ENCODE data around the gene HCFC2.

The HCFC2 gene

GRCh38 chr12:104126548-104126947 lies 62.2 kb downstream of the HCFC2 start:
- DNase-seq: no peak

GRCh38 chr12:104130760-104131159 lies 66.4 kb downstream of the HCFC2 start:
- DNase-seq: no peak

GRCh38 chr12:104131609-104132008 lies 67.3 kb downstream of the HCFC2 start:
- no peak for DNase-seq

- no peak for DNase-seq
Observed at GRCh38 chr12:104132351-104132956, 68.1 kb downstream of the HCFC2 start.

GRCh38 chr12:104133321-104133720 lies 69.0 kb downstream of the HCFC2 start:
- no peak for DNase-seq

GRCh38 chr12:104133866-104134265 lies 69.5 kb downstream of the HCFC2 start:
- DNase-seq: no peak

- DNase-seq: no peak
Observed at GRCh38 chr12:104134882-104135281, 70.6 kb downstream of the HCFC2 start.

GRCh38 chr12:104136577-104136976 lies 72.2 kb downstream of the HCFC2 start:
- DNase-seq: no peak

- peak; percentile 28 to 30 for DNase-seq
Observed at GRCh38 chr12:104137001-104137901, 72.9 kb downstream of the HCFC2 start.

GRCh38 chr12:104137902-104138796 lies 73.8 kb downstream of the HCFC2 start, which contains the start of gene NFYB:
NFYB (minus strand) TSS chr12:104138210; CDS start chr12:104135453, 2,757 bp downstream.
- DNase-seq: peak; percentile 84 to 85

- DNase-seq: no peak
Observed at GRCh38 chr12:104138797-104139152, 74.4 kb downstream of the HCFC2 start.

GRCh38 chr12:104142543-104142942 lies 78.2 kb downstream of the HCFC2 start:
- no peak for DNase-seq

GRCh38 chr12:104143002-104143401 lies 78.7 kb downstream of the HCFC2 start:
- DNase-seq: no peak

GRCh38 chr12:104143918-104144317 lies 79.6 kb downstream of the HCFC2 start:
- DNase-seq: no peak

GRCh38 chr12:104147346-104147745 lies 83.0 kb downstream of the HCFC2 start:
- no peak for DNase-seq

- DNase-seq: no peak
Observed at GRCh38 chr12:104150416-104150815, 86.1 kb downstream of the HCFC2 start.

- no peak for DNase-seq
Observed at GRCh38 chr12:104152685-104153241, 88.4 kb downstream of the HCFC2 start.

- no peak for DNase-seq
Observed at GRCh38 chr12:104154286-104154685, 90.0 kb downstream of the HCFC2 start.

- no peak for DNase-seq
Observed at GRCh38 chr12:104154806-104155205, 90.5 kb downstream of the HCFC2 start.

Data from activated CD4-positive, alpha-beta T cell treated with anti-CD3 and anti-CD28 coated beads, Interleukin-2, amount 50 U/mL, for 4 hours (primary cell).